Stimulated activated CD4-positive, alpha-beta T cell treated with anti-CD3 and anti-CD28 coated beads, Interleukin-4, amount 100 ng/mL, for 1 hour (primary cell): Measurements from ENCODE around the gene CDC42BPB.
"Not testable (repeated sequence)": the region's sequence is repeated elsewhere in the genome, so short reads cannot be mapped to it uniquely, and the experiment has no call there.

ENCODE experiments used
- DNase-seq: peaks from one replicate; pipeline ENCODE4 v3.0.0-alpha.2; 2020

Gene CDC42BPB

DNA sequence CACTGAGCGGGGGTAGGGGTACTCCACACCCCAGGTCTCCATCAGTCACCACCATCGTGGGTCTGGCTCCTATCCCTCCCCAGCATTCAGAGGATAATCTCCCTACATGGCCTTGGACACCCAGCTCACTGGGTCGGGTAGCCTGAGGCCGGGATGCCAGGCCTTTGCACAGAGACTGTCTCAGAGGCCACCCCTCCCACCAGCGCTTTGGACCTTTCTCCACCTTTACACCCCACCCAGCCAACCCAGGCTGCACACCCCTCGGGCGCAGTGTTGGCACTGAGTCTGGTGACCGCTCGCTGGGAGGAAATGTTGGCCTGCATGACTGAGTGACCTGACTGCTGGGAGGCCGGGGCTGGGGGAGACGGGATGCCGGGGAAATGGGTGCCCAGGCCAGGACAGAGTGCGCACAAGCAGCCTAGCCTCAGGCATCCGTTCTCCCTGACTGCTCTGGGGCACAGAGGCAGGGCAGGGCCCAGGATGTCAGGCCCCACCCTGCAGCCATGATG is 16.1 kb upstream of the CDC42BPB start:
- no peak for DNase-seq

DNA sequence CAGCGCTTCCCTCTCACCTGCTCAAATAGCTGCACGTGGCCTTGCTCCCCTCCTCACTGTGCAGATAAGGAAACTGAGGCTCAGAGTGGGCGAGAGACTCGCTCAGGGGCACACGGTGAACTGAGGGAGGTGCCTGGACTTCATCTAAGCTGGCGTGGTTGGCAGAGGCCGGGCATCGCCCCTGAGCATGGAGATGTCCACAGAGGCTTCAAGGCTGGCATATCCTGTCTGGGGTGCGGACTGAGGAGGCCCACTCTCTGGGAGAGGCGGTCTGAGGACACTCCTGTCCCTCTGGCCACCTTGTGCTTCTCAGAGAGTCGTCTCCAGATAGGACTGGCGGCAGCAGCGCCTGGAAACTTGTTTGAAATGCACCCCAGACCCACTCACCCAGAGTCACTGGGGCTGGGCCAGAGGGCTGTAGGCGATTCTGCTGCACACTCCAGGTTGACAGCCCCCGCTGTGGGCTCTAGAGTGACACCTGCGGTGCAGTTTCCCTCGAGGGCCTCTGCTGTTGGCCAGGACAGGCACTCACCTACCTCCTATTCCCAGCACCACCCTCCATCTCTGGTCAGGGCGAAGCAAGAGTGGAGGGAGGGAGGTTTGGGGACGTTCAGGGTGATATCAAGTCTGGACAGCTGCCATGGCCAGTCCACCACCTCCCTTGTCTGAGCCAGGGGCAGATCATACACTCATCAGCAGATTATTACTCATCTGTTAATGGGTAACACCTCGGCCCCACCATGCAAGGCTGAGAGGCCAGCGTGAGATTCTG is 15.4 kb upstream of the CDC42BPB start:
- no peak for DNase-seq

DNA sequence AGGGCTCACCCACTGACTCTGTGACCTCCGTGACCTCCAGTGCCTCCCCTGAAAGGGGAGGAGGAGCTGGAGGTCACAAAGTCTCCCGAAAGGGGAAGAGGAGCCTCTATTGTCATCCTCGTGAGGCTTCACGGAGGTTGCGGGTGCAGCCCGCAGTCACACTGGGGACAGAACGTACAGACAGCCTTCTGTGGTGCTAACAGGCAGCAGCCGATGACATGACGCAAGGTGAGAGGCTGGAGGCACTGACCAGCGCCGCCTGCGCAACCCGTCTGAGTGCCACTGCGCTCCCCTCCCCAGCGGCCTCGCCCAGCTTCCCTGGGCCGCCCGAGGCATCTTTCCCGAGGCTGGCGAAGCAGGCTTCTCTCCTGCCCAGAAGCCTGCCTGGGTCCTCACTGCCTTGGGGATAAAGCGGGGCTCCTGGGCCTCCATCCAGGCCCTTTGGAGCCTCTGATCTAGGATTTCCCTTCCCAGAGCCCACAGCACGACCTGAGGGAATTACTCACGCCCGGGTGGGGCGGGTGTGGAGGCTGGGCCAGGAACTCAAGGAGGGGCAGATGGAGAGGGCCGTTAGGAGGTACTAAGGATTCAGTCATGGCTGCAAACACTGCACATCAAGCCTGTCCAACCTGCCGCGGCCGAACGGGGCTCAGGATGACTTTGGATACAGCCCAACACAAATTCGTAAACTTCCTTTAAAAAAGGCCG is 14.3 kb upstream of the CDC42BPB start:
- DNase-seq, result no peak

DNA sequence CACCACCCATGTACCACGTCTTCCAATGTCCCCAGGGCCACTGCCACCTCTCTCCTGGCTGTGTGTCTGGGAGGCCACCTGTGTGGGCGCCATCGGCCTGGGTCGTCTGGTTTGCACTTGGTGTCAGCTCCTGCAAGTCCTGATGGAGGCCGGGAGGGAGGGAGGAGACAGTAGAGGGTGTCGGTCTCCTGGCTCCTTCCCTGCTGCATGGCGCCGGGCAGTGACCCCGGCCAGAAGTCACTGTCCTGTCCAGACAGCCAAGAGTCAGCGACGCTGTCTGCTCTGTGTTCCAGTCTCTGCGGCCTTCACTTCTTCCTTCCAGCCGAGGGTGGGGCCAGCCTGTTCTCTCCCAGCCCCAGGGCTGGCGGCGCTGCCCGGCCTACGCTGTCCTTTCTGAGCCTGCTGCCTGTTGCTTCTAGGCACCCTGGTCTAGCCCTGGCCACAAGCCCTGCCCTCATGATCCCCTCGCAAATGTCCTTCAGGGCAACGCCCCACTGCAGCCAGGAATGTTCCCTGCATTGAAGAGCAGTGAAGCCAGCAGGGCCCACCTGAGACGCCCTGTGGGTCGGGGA is 13.7 kb upstream of the CDC42BPB start:
- DNase-seq, result no peak

DNA sequence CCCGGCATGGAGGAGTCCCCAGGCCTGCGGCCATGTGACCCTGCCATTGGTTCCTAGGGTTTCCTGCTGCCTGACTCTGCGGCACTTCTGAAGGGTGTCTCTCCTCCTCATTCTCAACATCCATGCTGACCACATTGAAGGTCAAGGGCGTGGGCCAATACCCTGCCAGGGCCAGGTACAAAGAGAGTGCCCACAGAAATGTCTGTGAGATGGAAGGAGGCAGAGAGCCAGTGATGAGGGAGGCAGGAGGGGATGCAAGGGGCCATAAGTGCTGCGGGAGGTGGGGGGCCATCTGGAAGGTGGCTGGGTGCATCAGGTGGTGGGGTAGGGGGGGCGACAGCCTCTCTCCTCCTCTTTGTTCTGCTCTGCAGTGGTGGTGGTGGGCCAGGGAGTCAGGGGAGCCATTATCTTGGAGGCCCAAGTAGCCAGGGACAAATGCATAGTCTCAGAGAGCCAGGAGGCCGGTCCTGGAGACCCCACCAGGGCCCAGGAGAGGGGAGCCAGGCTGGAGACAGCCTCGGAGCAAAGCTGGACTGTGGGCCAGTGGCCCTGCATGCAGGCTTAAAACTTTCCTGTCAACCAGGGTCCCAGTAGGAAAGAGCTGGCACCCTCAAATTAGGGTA is 13.0 kb upstream of the CDC42BPB start:
- DNase-seq, result no peak

DNA sequence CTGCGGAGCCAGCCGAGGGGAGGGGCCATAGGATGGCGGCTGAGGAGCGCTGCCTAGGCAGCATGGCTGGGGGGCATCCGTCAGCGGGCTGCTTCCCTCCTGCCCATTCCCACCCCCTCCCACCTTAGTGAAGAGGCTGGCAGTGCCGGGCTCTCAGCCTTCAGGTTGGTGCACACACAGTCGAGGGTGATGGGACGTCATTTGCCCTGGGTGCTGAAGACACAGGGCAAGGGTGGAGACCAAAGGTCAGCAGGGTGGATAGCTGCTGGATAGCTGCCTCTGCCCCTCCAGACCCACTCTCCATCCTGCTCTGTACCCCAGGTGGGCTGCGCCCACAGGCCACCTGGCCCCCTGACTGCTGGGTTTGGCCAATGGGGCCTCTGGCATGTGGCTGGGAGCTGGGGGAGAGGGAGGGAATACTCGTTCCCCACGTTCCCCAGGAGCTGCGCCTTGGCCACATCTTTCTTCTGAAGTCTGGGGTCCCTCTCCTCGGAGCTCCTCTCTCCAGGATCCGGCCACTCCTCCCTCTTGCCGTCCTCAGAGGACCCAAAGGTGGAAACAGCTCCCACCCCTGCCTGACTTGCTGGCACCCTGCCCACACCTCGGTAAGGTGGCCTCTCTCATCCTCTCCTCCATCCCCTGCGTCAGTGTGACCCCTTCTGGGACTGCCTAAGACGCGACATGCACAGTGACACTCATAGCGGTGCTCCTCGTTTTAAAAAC is 11.2 kb upstream of the CDC42BPB start:
- no peak for DNase-seq

DNA sequence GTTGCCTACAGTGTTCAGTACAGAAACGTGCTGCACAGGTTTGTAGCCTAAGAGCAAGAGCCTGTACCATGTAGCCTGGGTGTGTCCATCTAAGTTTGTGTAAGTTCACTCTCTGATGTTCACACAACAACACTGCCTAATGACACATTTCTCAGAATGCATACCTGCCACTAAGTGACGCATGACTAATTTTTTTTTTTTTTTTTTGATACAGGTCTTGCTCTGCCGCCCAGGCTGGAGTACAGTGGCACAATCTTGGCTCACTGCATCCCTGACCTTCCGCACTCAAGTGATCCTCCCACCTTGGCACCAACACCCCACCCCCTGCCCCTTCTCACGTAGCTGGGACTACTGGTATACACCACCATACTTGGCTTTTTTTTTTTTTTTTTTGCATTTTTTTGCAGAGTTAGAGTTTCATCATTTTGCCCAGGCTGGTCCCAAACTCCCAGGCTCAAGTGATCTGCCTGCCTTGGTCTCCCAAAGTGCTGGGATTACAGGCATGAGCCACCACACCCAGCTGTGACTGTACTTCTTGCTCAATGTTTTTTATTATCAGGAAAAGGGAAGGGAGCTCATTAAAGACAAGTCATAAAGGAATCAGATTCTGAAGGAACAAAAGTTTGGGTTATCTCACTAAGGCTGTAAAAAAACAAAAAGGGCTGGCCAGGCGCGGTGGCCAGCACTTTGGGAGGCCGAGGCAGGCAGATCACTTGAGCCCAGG is 10.0 kb upstream of the CDC42BPB start:
- DNase-seq, result no peak

DNA sequence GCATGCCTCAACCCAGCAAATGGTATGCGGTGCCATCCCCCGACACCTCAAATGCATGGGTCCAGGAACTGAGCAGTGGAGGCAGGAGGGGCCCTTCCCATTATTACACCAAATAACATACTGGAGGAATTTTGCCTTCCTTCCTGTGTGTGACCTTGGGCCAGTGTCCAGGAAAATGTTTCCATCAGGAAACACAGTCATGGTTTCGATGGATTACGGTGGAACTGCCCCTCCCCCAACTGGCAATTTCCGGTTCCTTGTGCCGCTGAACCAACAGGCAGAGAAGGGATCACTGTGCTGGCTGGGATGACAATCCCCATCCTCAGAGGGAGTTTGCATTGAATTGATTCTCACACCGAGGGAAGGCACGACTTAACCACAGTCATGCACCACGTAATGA is 9.1 kb upstream of the CDC42BPB start:
- DNase-seq, result no peak

DNA sequence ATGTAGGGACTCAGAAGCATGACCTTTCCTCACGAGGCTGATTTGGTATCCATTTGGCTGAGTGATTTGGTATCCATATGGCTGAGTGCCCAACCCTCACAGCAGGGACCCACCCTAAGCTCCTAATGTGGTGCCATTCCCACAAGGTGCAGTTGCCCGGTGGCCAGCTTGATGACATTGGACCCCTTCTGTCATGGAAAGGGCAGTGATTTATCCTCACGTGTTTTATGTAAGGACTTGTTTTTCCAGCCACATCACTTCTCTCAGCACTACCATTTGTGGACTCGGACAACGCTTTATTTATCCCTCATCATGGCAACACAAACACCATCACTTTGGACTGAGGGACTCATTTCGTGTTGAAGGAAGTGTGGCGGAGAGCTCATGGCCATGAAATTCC is 8.5 kb upstream of the CDC42BPB start:
- DNase-seq, result no peak

DNA sequence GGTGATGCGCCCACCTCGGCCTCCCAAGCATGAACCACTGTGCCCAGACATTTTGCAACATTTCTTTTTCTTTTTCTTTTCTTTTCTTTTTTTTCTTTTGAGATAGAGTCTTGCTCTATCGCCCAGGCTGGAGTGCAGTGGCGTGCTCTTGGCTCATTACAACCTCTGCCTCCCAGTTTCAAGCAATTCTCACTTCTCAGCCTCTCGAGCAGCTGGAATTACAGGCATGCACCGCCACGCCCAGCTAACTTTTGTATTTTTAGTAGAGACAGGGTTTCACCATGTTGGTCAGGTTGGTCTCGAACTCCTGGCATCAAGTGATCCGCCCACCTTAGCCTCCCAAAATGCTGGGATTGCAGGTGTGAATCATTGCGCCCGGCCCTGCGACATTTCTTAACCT is 7.6 kb upstream of the CDC42BPB start:
- no peak for DNase-seq

DNA sequence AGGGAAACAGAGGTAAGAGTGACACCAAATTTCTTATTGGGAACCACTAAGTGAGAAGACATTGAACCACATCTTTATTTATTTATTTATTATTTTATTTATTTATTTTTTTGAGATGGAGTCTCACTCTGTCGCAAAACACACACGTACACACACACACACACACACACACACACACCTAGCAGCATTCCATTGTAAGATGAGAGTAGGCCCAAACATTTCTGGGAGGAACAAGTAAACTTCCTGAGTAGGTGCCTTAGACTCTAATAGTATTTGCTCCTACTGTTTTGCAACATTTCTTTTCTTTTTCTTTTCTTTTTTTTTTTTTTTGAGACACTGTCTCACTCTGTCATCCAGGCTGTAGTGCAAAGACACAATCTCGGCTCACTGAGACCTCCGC is 7.1 kb upstream of the CDC42BPB start:
- no peak for DNase-seq

DNA sequence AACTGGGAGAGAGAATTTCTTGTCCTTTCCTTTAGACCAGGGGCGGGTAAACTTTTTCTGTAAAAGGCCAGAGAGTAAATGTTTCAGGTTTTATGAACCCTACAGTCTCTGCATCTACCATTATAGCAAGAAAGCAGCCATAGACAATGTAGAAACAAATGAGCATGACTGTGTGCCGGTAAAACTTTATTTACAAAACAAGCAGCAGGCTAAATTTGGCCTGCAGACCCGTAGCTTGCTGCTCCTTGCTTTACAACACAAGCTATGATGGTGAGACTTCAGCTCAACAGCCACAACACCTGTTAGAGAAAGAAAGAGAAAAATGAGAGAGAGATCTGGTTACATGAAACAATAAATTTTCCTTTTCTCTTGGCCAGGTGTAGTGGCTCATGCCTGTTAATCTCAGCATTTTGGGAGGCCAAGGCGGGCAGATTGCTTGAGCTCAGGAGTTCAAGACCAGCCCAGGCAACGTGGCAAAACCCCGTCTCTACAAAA is 4.2 kb upstream of the CDC42BPB start:
- no peak for DNase-seq

DNA sequence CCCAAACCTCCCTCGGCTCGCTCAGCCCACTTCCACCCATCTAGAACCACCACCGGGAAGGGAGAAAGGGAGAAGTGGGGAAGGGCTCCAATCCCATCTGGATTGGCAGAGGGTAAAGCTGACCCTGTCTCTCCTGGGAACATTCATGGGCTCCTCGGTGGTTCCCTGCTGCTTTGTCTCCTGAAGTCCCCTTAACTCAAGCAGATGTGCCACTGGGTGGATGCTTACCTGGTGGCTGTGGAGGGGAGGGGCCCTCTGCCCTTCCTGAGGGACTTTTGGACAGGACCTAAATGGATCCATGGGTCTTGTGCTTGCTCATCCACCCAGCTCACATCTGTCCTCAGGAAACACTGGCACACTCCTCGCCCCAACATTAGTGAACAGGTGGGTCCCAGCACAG is 2.2 kb upstream of the CDC42BPB start:
- no peak for DNase-seq

DNA sequence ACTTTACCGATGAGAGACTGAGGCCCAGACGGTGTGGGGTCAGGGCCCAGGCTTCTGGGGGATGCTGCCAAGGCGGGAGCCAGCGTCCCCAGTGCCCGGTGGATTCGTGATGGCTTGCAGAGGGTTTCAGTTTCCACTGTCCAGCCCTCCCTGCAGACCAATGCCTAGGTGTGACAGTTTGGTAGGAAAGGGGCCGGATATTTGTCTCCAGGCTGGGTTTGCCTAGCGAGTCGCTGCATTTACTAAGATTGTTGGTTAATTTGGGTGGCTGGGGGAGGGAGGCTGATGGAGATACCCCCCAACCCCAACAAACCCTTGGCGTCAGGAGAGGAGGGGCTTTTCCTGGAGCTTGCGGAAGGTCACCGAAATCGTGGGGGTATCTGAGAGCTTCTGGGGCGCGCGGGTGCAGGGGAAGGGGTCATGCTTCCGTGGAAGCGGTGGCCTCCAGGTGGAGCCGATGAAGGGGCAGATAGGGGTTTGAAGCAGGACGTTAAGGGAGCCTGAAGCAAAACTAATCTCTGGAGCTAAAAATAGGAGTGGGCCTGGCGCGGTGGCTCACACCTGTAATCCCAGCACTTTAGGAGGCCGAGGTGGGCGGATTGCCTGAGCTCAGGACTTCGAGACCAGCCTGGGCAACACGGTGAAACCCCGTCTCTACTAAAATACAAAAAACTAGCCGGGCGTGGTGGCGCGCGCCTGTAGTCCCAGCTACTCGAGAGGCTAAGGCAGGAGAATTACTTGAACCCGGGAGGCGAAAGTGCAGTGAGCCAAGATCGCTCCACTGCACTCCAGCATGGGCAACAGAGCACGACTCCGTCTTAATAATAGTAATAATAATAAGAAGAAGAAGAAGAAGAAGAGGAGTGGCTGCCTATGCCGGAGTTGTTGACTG is 1.1 kb upstream of the CDC42BPB start:
- no peak for DNase-seq

DNA sequence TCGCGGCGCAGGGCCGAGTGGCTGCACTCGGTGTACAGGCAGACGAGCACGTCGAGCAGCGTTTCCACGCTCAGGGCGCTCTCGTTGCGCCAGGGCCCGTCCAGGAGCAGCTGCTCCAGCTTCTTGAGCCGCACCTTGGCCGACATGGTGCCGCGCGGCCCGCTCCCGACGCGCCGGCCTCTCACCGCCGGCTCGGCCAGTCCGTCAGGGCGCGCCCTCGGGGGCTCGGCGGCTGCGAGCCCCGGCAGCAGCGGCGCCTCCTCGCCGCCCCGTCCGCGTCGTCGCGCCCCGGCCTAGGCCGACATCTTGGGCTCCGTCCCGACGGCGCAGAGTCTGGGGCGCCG is 349 bp downstream of the CDC42BPB start:
- no peak for DNase-seq

DNA sequence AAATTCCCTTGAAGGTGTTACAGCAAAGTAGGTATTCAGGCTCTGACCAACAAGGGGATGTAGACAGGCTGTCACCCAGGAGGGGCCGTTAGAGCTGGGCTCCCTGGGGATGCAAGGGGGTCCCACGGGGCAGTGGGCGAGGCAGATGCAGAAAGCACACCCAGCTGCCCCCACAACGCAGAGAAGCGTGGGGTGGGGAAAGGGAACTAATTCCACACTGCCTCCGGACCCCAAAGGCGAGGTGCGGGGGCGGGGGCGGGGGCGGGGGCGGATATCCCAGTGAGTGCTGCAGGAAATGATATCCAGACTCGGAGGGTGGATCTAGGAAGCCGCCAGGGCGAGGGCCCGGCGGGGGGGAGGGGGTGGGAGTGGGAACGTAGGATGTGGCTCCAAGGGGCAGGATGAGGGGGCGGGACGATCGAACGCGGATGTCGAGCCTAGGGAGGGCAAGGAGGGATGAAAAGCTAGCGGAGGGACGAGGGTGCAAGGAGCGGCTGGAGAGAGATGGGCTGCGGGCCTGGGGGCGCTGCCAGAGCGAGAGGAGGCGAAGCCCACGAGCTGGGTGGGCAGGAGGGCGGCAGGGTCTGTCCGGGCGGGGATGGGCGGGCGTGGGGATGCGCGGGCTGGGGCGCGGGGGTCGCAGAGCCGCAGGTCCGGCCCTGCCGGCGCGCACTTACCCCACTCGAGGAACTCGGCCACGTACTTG is 874 bp downstream of the CDC42BPB start:
- no peak for DNase-seq

DNA sequence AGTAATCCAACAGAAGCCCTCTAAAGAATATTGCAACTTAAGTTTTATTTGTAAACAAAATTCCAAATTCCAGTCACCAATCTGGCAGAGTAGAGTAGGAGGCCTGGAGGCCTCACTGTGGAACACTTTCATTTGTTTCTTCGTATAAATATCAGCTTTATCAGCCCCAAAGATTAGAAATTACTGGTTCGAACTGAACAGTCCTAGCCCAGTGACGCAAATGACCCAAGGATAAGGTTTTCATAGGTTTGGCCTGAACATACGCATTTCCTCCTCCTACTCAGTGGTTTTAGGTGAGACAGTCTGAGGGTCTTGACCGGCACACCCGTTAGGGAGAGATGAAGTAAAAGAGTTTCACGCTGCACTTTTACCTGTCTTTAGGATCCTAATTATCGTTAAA is 1.7 kb downstream of the CDC42BPB start:
- DNase-seq, result no peak

DNA sequence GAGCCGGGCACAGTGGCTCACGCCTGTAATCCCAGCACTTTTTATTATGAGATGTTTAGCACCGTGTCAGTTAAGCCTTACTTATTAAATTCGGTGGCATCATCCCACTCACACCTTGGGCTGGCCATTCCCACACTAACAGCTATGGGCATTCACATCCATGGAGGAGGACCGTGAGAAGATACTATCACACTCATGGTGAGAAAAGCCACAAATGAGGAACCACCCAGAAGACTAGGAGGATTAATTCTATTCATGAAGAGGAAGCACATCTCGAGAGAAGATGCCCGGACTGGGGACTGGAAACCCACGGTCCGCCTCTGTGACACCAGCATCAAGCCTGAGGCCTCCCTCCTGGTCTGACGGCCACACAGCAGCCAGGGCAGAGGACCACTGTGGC is 4.9 kb downstream of the CDC42BPB start:
- DNase-seq, result no peak

DNA sequence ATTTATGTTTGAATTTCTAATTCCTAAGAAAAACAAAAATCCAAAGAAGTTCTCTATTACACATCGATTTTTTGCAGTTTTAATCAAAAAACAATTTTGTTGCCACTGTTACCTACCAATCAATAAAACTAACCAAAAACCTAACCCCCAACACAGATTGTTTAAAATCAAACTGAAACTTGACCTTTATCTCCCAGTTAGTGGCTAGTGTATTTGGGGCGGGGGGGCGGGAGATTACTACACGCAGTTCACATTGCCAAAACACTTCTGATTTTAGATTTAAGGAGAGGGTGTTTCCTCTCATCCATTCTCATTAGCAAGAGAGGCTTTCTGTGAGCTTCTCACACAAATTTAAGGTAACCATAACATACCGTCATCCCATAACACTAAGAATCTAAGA is 6.4 kb downstream of the CDC42BPB start:
- DNase-seq, result no peak

DNA sequence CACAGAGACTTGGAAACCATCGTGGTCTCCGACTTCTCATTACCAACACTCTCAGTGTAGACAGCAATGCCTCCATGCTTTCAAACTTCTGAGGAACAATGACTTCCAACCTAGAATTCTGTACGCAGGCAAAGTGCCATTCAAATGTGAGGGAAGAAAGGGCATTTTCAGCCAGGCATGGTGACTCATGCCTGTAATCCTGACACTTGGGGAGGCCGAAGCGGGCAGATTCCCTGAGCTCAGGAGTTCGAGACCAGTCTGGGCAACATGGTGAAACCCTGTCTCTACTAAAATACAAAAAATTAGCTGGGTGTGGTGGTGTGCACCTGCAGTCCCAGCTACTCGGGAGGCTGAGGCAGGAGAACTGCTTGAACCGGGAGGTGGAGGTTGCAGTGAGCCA is 9.9 kb downstream of the CDC42BPB start:
- not testable (repeated sequence) for DNase-seq
